PC-9 (cell line): ENCODE data around the gene RNLS. TPM values are rescaled to one million over a fixed set of nuclear protein-coding genes. Genes with fewer than 3 reads are reported as not detected.

Experiments used
- BruUV-seq: library from RNA; stranded (reverse); fragments of 400-500 nt; replicated peaks from 2 replicates; lab custom pipeline; 2021; lab: Mats Ljungman, UMichigan
- CTCF ChIA-PET: fragments of 300-600 bp; sonication (Branson Sonifier 250); formaldehyde crosslinking; loops from one replicate; lab custom pipeline; 2022; ENCODE audit warnings: antibody characterized with exemption; lab: Charles Lee
- POLR2A ChIA-PET: fragments of 300-600 bp; sonication (Branson Sonifier 250); formaldehyde crosslinking; loops from one replicate; lab custom pipeline; 2022; ENCODE audit warnings: antibody characterized with exemption; ENCODE audit not compliant: unreplicated experiment; lab: Charles Lee
- DNase-seq, 2 experiments: peaks; one replicate each; pipeline versions ENCODE4 v3.0.0 to v3.0.0-alpha.2; 2015 to 2022; ENCODE audit warnings: mixed read lengths in 1 of 2
- H2AFZ ChIP-seq: fragments of 200-600 bp; sonication (generic); 2 replicates; pipeline ENCODE4 v1.8.1; 2017; ENCODE audit warnings: antibody characterized with exemption
- H3F3A ChIP-seq: fragments of 200-600 bp; sonication (generic); 2 replicates; pipeline ENCODE4 v1.8.1; 2017; ENCODE audit warnings: antibody characterized with exemption, mild to moderate bottlenecking, low read depth; ENCODE audit not compliant: insufficient read depth
- H3K27ac ChIP-seq: fragments of 200-600 bp; sonication (generic); 2 replicates; pipeline ENCODE4 v1.6.1; 2016; ENCODE audit warnings: mixed run types
- H3K27me3 ChIP-seq: fragments of 200-600 bp; sonication (generic); 2 replicates; pipeline ENCODE4 v1.6.1; 2016; ENCODE audit warnings: low read depth, mixed run types; ENCODE audit not compliant: insufficient read depth
- H3K36me3 ChIP-seq: fragments of 200-600 bp; sonication (generic); 2 replicates; pipeline ENCODE4 v1.6.1; 2016; ENCODE audit warnings: low read depth, mixed run types
- H3K4me1 ChIP-seq: fragments of 200-600 bp; sonication (generic); replicated peaks from 2 replicates; pipeline ENCODE4 v1.6.1; 2016; ENCODE audit warnings: mixed run types; ENCODE audit not compliant: insufficient read depth
- H3K4me2 ChIP-seq: fragments of 200-600 bp; sonication (generic); 2 replicates; pipeline ENCODE4 v1.6.1; 2017; ENCODE audit warnings: mixed run types
- H3K4me3 ChIP-seq: fragments of 200-600 bp; sonication (generic); 2 replicates; pipeline ENCODE4 v1.6.1; 2016; ENCODE audit warnings: mixed run types
- H3K79me2 ChIP-seq: fragments of 200-600 bp; sonication (generic); 2 replicates; pipeline ENCODE4 v1.6.1; 2017; ENCODE audit warnings: low read depth, mixed run types
- H3K9me2 ChIP-seq: fragments of 200-600 bp; sonication (generic); 2 replicates; pipeline ENCODE4 v1.8.1; 2017; ENCODE audit warnings: mild to moderate bottlenecking; ENCODE audit not compliant: insufficient read depth
- H3K9me3 ChIP-seq: fragments of 200-600 bp; sonication (generic); 2 replicates; pipeline ENCODE4 v1.8.1; 2016; ENCODE audit warnings: low read depth; ENCODE audit not compliant: insufficient read depth
- H4K20me1 ChIP-seq: fragments of 200-600 bp; sonication (generic); 2 replicates; pipeline ENCODE4 v1.8.1; 2017; ENCODE audit not compliant: insufficient read depth
- EZH2 ChIP-seq: fragments of 200-600 bp; sonication (generic); IDR thresholded peaks from 2 replicates; pipeline ENCODE4 v1.8.0; 2017; ENCODE audit warnings: antibody characterized with exemption, low read depth
- intact Hi-C: fragments of 100-400 bp; cut with micrococcal nuclease; formaldehyde crosslinking; loops from one replicate; pipeline ENCODE4 v1.10.0; 2022; ENCODE audit not compliant: unreplicated experiment
- total RNA-seq: library from RNA; stranded (reverse); gene quantifications from 2 replicates; pipeline ENCODE4 v1.2.3, GENCODE V29; 2021
- TF ChIP-seq, protein P1 (sequence below): fragments of 200-600 bp; sonication (generic); conservative IDR thresholded peaks from 2 replicates; pipeline ENCODE4 v1.6.1; 2017; ENCODE audit warnings: mixed run types, antibody characterized with exemption, mild to moderate bottlenecking, moderate library complexity

RNLS gene
- total RNA-seq, 1 experiment from 2014 or later: not detected

GRCh38 chr10:88336334-88336733 is 246.8 kb downstream of the RNLS start:
- Histone ChIP-seq H3K36me3 (no peaks in the 10 kb centered on the region), H3F3A (no peaks in the 10 kb centered on the region), H2AFZ (no peak overlapping the region), H3K4me2 (no peak overlapping the region), H3K27me3 (no peaks in the 10 kb centered on the region), H3K4me1 (no peaks in the 10 kb centered on the region), H3K4me3 (no peak overlapping the region), H3K9me2 (no peaks in the 10 kb centered on the region), H3K79me2 (no peaks in the 10 kb centered on the region), H3K9me3 (no peaks in the 10 kb centered on the region), H3K27ac (no peak overlapping the region), H4K20me1 (no peaks in the 10 kb centered on the region)
- no peak for TF ChIP-seq EZH2
- TF ChIP-seq, protein P1, sequence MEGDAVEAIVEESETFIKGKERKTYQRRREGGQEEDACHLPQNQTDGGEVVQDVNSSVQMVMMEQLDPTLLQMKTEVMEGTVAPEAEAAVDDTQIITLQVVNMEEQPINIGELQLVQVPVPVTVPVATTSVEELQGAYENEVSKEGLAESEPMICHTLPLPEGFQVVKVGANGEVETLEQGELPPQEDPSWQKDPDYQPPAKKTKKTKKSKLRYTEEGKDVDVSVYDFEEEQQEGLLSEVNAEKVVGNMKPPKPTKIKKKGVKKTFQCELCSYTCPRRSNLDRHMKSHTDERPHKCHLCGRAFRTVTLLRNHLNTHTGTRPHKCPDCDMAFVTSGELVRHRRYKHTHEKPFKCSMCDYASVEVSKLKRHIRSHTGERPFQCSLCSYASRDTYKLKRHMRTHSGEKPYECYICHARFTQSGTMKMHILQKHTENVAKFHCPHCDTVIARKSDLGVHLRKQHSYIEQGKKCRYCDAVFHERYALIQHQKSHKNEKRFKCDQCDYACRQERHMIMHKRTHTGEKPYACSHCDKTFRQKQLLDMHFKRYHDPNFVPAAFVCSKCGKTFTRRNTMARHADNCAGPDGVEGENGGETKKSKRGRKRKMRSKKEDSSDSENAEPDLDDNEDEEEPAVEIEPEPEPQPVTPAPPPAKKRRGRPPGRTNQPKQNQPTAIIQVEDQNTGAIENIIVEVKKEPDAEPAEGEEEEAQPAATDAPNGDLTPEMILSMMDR: no peak
- ChIA-PET CTCF (no interaction called here), POLR2A (no interaction called here)
- no TSS peak for BruUV-seq
- no peak for DNase-seq
- intact Hi-C loops: no loop called here

DNA sequence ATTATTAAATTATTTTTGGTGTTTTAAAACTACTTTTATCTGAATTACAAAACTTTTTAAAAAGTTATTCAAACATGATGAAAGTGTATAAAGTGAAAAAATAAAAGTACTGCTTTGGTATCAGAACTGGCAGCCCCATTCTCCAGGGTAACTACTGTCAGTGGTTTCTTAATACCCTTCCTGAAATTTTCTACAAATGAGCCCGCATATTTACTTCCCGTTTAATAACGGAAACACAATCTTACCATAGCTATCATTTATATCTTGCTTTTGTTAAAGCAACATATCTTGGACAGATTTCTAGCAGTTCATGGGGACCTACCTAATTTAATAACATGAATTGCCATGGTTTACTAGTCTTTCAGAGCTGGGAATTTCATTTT is 249.9 kb downstream of the RNLS start:
- ChIA-PET CTCF (no interaction called here), POLR2A (no interaction called here)
- Histone ChIP-seq H3K9me2 (no peaks in the 10 kb centered on the region), H3K9me3 (no peaks in the 10 kb centered on the region), H3K4me2 (no peak overlapping the region), H3F3A (no peaks in the 10 kb centered on the region), H3K36me3 (no peaks in the 10 kb centered on the region), H3K27ac (no peak overlapping the region), H3K79me2 (no peaks in the 10 kb centered on the region), H3K27me3 (no peaks in the 10 kb centered on the region), H4K20me1 (no peaks in the 10 kb centered on the region), H2AFZ (no peak overlapping the region), H3K4me3 (no peak overlapping the region), H3K4me1 (no peaks in the 10 kb centered on the region)
- no TSS peak for BruUV-seq
- no peak for DNase-seq
- TF ChIP-seq, protein P1: no peak
- no peak for TF ChIP-seq EZH2
- intact Hi-C loops: no loop called here

GRCh38 chr10:88332503-88333247 is 250.4 kb downstream of the RNLS start:
- intact Hi-C loops: no loop called here
- Histone ChIP-seq H3K9me2 (no peaks in the 10 kb centered on the region), H2AFZ (no peak overlapping the region), H3K4me2 (no peak overlapping the region), H3K79me2 (no peaks in the 10 kb centered on the region), H3K27me3 (no peaks in the 10 kb centered on the region), H3K4me3 (no peak overlapping the region), H4K20me1 (no peaks in the 10 kb centered on the region), H3K9me3 (no peaks in the 10 kb centered on the region), H3K4me1 (no peaks in the 10 kb centered on the region), H3K27ac (no peak overlapping the region), H3K36me3 (no peaks in the 10 kb centered on the region), H3F3A (no peaks in the 10 kb centered on the region)
- no TSS peak for BruUV-seq
- POLR2A ChIA-PET: no interaction called here
- DNase-seq: no peak
- TF ChIP-seq, protein P1: no peak
- no peak for TF ChIP-seq EZH2
- CTCF ChIA-PET: no interaction called here
